ENCODE data around the gene GLIS1.
A peak's percentile ranks its signal among the peaks of the same experiment; 100 is the strongest.
"Not testable (repeated sequence)": the region's sequence is repeated elsewhere in the genome, so short reads cannot be mapped to it uniquely, and the experiment has no call there.

GLIS1 gene
- total RNA-seq: 0 to 1.9 (median 0) reads per million in 17 experiments

DNA sequence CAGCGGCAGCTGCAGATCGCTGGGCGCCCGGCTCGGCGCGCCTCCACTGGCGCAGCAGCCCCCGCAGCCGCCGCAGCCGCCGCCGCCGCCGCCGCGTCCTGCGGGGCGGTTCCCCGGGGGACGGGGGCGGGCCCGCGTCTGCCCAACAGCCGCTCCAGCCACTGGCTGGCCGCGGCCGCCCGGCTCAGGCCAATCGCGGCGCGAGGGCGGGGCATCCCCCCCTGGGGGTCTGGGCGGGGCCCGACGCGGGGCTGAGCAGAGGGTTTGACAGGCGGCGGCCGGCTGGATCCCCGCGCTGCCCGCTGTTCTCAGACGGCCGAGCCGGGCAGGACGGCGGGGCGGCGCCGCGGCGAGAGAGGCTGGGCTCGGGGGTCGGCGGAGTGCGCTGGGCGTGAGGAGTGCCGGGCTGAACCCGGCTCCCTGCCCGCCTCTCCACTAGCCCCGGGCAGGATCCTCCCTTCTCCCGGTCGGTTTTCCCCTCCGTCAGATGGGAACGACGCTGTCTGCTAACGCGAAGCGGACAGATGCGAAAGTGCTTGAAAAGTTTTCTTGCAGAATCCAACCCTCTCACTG, at the start of gene GLIS1:
GLIS1 (minus strand) TSS at position 56 of the 573 bp plus-strand sequence. CDS start 1,100 bp downstream, outside the sequence.
- DNase-seq: peak; percentile 85 to 95 (median 90)

DNA sequence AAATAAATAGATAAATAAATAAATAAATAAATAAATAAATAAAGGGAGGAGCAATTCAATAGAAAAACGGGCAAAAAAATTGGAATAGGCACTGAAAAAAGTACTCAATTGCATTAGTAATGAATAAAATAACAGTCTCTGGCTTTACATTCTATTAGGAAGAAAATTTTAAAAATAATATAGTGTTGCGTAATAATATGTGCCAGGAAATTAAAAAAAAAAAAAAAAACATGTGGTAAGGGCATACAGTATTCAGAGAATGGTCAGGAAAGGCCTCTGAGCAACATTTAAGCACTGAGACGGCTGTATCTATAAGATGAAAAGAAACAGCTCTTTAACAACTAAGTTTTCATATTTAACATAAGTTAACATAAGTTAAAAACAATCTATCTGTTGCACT, 48.7 kb upstream of the GLIS1 start:
- DNase-seq: no peak

DNA sequence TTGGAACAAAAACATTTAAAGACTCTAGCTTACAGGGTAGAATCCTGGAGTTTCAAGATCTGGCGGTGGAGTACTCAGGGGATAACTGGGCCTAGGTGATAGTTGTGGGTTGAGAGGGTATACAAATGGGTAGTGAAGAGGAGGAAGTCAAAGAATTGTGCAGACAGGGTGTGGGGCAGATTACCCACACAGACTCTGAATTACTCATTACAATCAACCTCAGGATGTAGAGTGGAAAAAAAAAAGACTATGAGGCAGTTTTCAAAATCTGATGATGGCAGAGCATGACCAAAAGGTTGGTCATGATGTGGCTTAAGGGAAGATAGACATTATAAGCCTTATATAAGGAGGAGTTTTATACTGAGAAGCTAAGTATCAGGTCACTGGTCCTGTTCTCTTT, 44.1 kb upstream of the GLIS1 start:
- DNase-seq: no peak

DNA sequence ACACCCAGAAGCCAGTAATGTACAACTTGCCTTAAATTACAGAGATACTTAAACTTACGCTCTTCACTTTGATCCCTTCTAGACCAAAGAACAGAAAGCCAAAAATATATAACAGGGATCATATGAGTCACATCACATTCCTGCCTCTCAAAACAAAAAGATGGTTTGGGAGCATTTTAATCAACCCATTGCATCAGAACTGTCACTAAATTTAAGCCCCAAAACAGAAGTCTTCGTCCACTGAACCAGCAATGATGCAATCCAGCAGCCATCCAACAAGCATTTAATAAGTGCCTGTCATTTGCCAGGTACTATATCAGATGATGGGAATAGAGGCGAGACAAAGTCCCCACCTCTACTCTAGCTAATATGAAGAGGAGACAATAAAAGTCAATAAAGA, 42.7 kb upstream of the GLIS1 start:
- DNase-seq: no peak

DNA sequence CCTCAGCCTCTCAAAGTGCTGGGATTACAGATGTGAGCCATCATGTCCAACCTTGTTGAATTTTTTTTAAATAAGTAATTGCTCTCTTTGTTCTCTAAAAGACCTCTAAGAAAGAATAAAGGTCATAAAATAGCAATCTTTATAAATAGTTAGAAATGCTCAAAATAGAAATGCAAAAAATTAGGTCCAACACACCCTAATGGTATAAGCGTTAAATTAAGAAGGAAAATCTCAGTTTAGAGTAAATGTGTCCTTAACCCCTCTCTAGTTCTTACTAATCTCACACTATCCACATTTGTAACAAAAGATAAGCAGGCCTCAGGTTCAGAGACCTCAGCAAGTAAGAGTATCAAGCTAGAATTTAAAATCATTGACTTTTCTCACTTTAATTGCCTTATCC, 38.3 kb upstream of the GLIS1 start:
- DNase-seq: no peak

DNA sequence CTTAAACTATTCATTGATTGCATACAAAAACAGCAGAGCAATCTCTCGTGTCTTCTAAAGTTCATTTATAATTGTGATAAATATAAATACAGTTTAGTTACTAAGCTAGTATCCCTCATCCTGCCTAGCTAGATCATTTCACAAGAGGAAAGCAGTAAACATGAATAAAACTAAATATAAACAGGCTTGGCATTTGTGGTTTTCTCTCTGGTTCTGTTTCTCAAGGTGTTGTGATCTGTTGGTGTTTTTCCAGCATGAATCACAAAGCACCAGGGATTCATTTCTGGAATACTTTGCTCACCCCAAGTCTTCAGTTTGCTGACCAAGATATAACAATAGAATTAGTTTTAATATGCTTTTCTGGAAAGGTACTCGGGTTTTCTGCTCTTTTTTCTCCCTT, 32.7 kb upstream of the GLIS1 start:
- DNase-seq: no peak

DNA sequence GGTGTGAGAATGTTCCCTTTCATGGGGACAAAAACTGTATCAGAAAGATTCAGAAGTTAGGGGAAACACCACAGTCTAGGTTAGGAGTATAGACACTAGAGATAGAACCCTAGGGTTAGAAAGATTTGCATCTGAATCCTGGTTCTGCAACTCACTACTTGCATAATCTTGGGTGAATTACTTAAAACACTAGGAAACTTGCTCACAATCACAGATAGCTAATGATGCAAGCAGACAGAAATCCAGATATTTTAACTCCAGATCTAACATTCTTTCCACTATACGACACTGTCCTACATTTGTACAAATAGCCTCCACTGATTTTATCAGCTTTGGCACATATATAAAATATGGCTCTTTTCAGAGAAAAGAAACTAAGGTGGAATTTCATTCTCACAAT, 30.8 kb upstream of the GLIS1 start:
- no peak for DNase-seq

DNA sequence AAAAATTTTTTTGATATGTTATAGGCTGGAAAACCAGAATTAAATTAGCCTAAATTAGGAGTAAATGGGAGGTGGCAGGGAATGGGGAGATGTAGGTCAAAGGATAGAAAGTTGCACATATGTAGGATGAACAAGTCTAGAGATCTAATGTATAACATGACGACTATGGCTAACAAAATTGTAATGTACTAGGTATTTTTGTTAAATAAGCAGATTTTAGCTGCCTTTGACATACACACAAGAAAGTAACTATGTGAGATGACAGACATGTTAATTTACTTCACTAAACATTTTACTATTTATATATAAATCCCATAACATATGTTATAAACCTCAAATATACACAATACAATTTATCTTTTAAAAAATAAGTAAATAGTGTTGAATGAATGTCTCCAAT, 30.2 kb upstream of the GLIS1 start:
- DNase-seq: no peak

DNA sequence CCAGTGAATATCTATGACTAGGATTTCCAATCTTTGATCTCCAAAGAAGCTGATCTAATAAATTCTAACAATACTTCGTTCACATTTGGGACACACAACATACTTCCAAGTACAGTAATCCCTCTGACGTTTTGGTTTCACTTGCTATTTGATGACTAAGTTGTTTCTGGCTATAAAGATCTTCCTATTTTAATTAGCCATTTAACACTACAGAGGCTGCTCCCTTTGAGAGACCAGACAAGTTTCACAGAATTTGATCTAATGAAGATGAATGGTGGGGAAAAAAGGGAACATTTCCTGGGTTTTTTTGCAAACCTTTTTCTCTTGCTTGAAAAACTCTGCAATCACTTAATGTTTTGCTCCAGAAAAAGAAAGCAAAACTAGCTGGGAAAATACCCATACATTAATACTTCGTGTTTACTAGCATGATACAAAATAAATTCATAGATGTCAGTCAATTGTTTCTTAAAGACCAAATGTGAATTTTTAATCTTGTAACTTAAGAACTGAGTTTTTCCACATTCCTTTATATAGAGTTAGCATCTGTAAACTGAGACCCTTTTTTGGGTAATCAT, 28.0 kb upstream of the GLIS1 start:
- DNase-seq: peak in 1 of 4 experiments; percentile 21

DNA sequence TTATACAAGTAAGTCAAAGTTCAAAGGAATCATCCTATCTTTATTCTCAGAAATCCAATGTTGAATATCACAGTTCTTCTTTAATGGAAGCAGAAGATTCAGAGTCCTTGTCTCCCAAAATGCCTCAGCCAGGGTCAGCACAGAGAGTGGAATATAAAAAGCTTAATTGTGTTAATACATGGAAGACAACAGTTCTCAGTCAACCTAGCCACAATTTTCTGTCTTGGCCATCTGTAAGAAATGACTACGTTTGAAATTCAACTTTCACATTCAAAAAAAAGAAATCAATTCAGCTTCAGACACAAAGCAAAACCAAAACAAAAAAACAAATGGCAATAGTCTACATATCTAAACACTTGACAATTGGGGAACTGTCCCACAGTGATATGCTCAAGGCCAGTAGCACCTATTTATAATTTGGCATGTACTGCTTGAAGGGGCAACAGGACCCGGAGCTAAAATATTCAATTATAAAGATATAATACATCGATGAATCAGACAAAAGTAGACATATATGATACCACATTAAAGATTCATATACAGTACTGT, 27.3 kb upstream of the GLIS1 start:
- no peak for DNase-seq

DNA sequence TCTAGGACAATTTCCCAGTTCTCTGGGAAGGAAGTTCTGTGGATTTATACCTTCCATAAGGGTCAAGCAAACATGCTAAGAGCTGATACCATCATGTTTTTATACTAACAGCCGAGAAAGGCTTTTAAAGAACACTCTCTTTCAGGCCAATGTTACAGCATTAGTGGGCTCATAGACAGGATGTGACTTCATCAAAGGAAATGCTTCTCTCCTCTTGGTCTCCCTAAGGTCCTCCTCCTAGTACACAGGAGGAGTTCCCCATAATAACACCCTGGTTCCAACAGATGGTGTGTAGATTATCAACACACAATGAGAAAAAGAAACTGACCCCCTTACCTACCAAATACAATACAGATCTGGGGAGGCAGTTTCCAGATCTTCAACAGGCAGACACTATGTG, 26.7 kb upstream of the GLIS1 start:
- peak in 2 of 4 experiments; percentile 18 to 19 for DNase-seq

DNA sequence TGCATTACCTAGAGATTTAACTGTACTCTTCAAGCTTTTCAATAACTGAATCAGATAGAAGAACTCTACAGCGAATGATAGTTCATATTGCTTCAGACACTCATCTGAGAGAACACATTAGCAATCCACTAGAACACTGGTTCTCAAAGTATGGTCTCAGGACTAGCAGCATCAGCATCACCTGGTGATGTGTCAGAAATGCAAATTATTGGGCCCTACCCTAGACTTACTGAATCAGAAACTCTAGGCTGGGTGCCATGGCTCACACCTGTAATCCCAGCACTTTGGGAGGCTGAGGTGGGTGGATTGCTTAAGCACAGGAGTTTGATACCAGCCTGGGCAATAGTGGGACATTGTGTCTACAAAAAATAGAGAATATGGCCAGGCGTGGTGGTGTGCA, 24.9 kb upstream of the GLIS1 start:
- no peak for DNase-seq

DNA sequence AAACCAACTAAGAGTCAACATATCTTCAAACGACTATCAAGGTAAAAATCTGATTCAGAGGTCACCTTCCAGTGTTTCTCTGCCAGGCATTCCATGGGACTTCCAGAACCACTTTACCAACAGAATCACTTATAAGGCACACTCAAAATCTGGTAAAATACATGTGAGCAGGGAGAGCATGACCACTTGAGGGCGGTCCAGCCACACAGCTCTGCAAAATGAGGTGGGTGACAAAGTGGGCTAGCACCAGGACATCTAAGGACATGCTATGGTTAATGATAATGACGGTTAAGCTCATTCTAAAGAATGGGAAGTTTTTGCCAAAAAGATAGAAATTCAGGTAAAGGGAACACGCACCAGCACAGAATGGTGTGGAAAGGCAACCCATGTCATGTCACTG, 24.5 kb upstream of the GLIS1 start:
- DNase-seq: no peak

DNA sequence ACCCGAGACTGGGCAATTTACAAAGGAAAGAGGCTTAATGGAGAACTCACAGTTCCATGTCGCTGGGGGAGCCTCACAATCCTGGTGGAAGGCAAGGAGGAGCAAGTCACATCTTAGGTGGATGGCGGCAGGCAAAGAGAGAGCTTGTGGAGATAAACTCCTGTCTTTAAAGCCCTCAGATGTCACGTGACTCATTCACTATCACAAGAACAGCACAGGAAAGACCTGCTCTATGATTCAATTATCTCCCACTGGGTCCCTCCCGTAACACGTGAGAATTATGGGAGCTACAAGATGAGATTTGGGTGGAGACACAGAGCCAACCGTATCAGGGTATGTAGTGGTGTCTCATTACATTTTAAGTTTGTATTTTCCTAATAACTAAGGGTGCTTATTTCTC, 21.5 kb upstream of the GLIS1 start:
- DNase-seq: not testable (repeated sequence)

DNA sequence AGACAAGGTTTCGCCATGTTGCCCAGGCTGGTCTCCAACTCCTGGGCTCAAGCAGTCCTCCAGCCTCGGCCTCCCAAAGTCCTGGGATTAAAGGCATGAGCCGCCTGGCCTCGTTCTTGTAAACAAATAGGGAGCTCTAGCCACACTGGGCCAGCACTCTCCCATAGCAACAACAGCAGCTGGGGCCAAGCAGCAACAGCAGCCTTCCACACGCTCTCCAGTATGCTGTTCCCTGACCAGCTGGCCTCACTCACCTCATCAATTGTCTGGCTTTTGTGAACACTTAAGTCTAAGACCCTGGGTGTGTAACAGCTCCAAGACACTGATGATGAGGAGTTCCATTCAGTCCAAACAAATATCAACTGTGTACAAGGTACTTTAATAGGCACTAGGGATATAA, 16.9 kb upstream of the GLIS1 start:
- no peak for DNase-seq

DNA sequence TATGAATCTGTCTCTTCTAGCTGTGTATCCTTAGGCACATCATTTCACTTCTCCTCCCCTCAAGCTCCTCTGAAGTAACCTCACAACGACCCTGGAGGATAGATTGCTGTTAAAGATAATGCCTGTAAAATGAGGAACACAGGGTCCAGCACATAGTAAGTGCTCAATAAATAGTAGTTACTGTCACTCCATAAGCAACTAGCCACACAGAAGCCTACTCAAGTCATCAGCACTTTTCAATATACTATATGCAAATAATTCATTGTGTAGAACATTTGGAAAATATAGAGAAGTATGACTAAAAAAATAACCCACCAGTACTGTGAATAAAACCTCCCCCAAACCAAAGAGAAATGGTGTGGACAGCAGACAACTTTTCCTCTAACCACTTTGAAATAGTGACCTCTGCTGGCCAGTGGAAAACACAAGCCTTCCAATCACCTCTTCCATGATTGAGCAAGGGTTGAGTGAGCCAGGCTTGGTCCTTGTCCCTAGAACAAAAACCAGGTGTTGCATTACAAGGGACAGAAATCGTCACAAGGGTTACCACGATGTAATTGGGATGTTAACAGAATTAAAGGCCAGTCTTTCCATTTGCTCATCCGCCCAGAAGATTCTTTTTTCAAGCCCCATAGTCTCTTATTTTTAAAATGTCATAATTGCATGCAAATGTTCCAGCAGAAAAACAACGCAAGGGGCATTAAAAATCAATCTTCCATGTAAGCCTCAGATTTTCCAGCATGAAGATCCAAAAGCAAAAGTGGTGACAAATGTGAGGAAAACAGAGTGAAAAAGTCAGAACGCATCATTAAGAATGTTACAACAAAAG, 15.7 kb upstream of the GLIS1 start:
- DNase-seq: peak; percentile 59 to 76 (median 64)

DNA sequence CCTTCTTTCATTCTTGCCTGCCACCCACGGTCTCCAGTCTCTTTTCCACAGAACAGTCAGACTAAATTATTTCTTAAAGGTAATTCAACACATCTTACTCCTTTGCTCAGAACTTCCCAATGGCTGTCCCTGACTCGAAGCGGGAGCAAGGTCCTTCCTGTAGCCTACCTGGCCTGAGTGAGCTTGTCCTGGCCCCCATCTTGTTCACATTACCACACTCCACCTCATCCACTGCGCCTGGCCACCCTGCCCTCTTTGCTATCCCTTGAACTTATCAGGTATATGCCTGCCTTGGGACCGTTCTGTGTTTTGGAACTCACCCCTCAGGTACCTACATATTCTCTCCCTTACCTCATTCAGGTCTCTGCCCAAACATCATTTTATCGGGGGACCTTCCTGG, 13.3 kb upstream of the GLIS1 start:
- DNase-seq: no peak

DNA sequence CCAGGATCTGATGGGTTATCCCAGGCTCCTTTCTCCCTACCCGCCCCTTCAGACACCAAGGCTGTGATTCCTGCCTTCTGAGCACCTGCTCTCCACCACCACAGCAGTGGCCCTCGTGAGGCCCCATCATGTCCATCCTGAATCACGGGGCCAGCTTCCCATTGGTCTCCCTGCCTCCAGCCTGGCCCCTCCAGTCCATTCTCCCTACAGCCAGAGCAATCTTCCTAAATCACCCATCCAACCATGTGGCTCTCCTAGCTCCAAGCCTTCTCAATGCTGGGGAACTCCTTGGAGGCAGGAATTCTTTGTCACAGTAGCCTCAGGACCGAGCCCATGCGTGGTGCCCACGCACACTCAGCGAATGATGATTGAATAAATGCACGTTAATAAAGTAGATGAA, 8.9 kb upstream of the GLIS1 start:
- DNase-seq: no peak

DNA sequence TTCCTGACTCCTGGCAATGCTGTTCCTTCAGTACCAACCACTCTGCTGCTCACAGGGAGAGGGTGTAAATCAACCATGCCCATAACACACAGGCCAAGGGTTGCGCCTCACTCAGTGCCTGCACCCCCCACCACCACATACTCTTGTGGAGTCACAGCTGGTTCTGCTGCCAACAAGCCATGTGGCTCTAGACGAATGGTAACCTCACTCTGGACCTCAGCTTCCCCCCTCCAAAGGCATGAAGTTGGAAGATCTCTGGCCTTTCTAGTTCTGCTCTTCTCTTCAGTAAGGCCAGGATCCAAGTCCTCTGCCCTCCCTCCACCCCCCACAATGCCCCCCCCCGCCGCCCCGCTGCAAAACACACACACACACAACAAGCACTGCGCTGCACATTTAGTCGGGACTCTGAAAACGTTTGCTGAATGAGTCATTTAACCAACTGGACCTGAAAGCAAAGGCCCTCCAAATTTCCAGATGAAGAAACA, 1.7 kb upstream of the GLIS1 start:
- DNase-seq: no peak

DNA sequence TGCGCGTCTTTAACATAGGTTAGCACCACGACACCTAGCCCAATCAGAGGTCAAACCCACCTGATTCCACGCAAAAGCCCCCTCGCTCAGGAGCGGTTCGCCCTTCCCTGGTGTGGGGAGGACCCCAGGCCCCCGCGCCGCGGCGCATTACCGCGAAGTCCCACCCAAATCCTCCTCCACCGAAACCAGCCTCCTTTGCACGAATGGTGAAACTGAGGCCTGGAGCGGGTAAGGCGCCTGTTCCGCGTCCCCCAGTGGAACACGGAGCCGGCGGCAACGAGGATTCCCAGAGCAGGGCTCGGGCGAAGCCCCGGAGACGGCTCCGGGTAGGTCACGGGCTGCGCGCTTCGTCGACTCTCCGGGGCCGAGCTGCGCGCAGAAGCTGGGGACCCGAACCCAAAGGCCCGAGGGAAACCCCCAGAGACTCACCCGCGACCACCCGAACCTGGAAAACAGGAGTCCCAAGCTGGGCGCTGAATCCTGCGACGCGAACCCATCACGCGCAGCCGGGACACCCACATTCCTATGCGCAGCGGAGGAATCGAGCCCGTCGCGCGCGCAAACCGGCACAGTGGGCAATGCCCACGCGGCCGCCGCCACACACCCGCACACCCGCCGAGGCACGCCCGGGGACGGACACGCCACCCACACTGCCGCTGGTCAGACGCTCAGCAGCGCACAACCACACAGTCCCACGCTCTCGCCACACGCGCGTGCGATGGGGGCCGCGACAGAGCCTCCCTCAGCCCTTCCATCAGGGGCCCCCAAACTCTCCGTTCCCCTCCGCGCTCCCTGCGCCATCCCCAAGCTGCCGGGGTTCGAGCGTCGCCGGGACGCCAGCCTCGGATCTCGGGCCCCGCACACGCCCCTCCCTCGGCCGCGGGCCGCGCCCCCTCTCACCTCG, 507 bp downstream of the GLIS1 start:
- DNase-seq: peak in 3 of 4 experiments; percentile 1 to 23 (median 16)

DNA sequence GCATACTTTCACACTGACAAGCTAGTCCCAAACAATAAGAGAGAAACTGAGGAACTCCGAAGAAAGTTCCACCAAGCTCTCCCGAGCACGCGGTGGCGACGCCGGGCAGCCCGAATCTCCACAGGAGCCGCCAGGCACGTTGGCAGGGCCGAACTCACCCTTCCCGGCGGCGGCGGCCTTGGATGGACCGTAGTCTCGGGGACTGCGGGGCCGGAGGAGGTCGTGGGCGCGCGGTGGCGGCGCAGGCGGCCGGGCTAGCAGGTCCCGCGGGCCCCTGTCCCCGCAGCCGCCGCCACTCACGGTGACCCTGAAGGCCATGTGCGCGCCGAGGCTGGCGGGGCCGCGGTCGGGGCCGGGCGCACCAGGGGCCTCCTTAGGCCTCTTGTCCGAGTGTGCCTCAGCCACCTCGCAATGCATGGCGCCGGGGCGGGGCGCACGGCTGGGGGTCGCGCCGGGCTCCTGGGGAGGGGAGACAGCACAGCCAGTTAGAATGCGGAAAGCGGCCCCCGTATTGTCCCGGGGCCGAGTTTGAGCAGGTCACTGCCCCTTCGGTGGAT, 1.2 kb downstream of the GLIS1 start:
- peak in 2 of 4 experiments; percentile 17 to 27 for DNase-seq

DNA sequence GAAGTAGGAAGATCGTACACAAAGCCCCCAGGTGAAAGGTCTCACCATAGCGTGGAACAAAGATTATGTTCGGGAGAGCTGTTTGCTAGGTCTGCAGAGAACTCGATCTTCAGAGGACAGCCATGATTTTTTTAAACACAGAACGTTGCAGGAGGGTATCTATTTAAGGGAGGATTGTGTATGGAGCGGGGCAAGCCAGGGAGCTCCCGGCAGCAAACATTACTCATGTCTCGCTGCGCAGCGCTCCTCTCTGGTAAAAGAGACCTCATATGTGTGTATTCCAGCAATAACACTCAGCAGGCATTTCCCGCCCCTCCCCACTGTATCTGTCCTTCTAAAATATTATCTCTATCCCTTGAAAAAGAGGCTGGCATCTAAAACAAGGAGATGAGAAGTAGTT, 2.7 kb downstream of the GLIS1 start:
- DNase-seq: no peak
